MM.1S (cell line): Measurements from ENCODE around the gene TTLL10.

ENCODE experiments used
- DNase-seq: peaks from one replicate; pipeline ENCODE4 v3.0.0-alpha.2; 2015
- H2AFZ ChIP-seq: fragments of 300-600 bp; sonication (generic); 2 replicates; pipeline ENCODE4 v1.6.0; 2016; ENCODE audit warnings: antibody characterized with exemption, low read length
- H3F3A ChIP-seq: fragments of 300-600 bp; sonication (generic); 2 replicates; pipeline ENCODE4 v1.6.1; 2016; ENCODE audit warnings: mild to moderate bottlenecking, antibody characterized with exemption, low read length, moderate library complexity, mixed read lengths; ENCODE audit not compliant: insufficient read depth
- H3K27ac ChIP-seq: fragments of 300-600 bp; sonication (generic); 2 replicates; pipeline ENCODE4 v1.5.1; 2016; ENCODE audit warnings: mild to moderate bottlenecking, low read length
- H3K27me3 ChIP-seq: fragments of 300-600 bp; sonication (generic); replicated peaks from 2 replicates; pipeline ENCODE4 v1.6.0; 2016; ENCODE audit warnings: low read length; ENCODE audit not compliant: insufficient read depth
- H3K36me3 ChIP-seq: fragments of 300-600 bp; sonication (generic); replicated peaks from 2 replicates; pipeline ENCODE4 v1.6.1; 2016; ENCODE audit warnings: mild to moderate bottlenecking, low read length, mixed read lengths; ENCODE audit not compliant: insufficient read depth
- H3K4me1 ChIP-seq: fragments of 300-600 bp; sonication (generic); 2 replicates; pipeline ENCODE4 v1.6.1; 2016; ENCODE audit warnings: low read length, mixed read lengths
- H3K4me2 ChIP-seq: fragments of 300-600 bp; sonication (generic); 2 replicates; pipeline ENCODE4 v1.6.0; 2016; ENCODE audit warnings: low read depth, low read length
- H3K4me3 ChIP-seq: fragments of 300-600 bp; sonication (generic); 2 replicates; pipeline ENCODE4 v1.5.1; 2016; ENCODE audit warnings: low read length, mixed read lengths
- H3K79me2 ChIP-seq: fragments of 300-600 bp; sonication (generic); 2 replicates; pipeline ENCODE4 v1.6.1; 2016; ENCODE audit warnings: mixed run types, low read length, mixed read lengths
- H3K9ac ChIP-seq: fragments of 300-600 bp; sonication (generic); 2 replicates; pipeline ENCODE4 v1.6.1; 2016; ENCODE audit warnings: low read length, mixed read lengths
- H3K9me2 ChIP-seq: fragments of 300-600 bp; sonication (generic); replicated peaks from 2 replicates; pipeline ENCODE4 v1.6.1; 2016; ENCODE audit warnings: mild to moderate bottlenecking, low read length, mixed read lengths; ENCODE audit not compliant: insufficient read depth
- H3K9me3 ChIP-seq: fragments of 300-600 bp; sonication (generic); replicated peaks from 2 replicates; pipeline ENCODE4 v1.6.1; 2016; ENCODE audit warnings: mild to moderate bottlenecking, low read length, mixed read lengths; ENCODE audit not compliant: insufficient read depth
- H4K20me1 ChIP-seq: fragments of 300-600 bp; sonication (generic); 2 replicates; pipeline ENCODE4 v1.6.1; 2016; ENCODE audit warnings: mild to moderate bottlenecking, low read length, moderate library complexity, mixed read lengths; ENCODE audit not compliant: insufficient read depth
- CTCF ChIP-seq: fragments of 300-600 bp; sonication (generic); IDR thresholded peaks from 2 replicates; pipeline ENCODE4 v1.5.1; 2016; ENCODE audit warnings: antibody characterized with exemption, low read length, mixed read lengths
- EZH2 ChIP-seq: fragments of 300-600 bp; sonication (generic); optimal IDR thresholded peaks from 2 replicates; pipeline ENCODE3; 2017; ENCODE audit warnings: low read depth, mild to moderate bottlenecking, antibody characterized with exemption, low read length, mixed read lengths
- EZH2phosphoT487 ChIP-seq: fragments of 300-600 bp; sonication (generic); IDR thresholded peaks from 2 replicates; pipeline ENCODE4 v1.6.1; 2018; ENCODE audit warnings: antibody characterized with exemption, low read length

Gene TTLL10

GRCh38 chr1:1222575-1223225, 49.0 kb downstream of the TTLL10 start:
- no peaks in the 10 kb centered on the region for H4K20me1 ChIP-seq
- DNase-seq, result no peak
- no peaks in the 10 kb centered on the region for H3K9me2 ChIP-seq
- no peak overlapping the region for H3K4me2 ChIP-seq
- no peaks in the 10 kb centered on the region for H3F3A ChIP-seq
- H3K4me1 ChIP-seq, result no peaks in the 10 kb centered on the region
- H3K27me3 ChIP-seq, result no peaks in the 10 kb centered on the region
- no peak for TF ChIP-seq EZH2phosphoT487
- TF ChIP-seq EZH2, result no peak
- no peak for TF ChIP-seq CTCF
- H3K4me3 ChIP-seq, result no peak overlapping the region
- peaks cover 30% of the 10 kb centered on the region for H3K79me2 ChIP-seq
- H2AFZ ChIP-seq, result no peak overlapping the region
- no peak overlapping the region for H3K27ac ChIP-seq
- H3K9ac ChIP-seq, result no peak overlapping the region
- H3K36me3 ChIP-seq, result peaks cover 7% of the 10 kb centered on the region
- no peaks in the 10 kb centered on the region for H3K9me3 ChIP-seq

GRCh38 chr1:1223321-1223720, 49.6 kb downstream of the TTLL10 start:
- Histone ChIP-seq H4K20me1 (no peaks in the 10 kb centered on the region), H3K4me2 (no peak overlapping the region), H3F3A (no peaks in the 10 kb centered on the region), H2AFZ (no peak overlapping the region), H3K4me1 (no peaks in the 10 kb centered on the region), H3K9me3 (no peaks in the 10 kb centered on the region), H3K9me2 (no peaks in the 10 kb centered on the region), H3K27ac (no peak overlapping the region), H3K4me3 (no peak overlapping the region), H3K36me3 (peaks cover 9% of the 10 kb centered on the region), H3K9ac (no peak overlapping the region), H3K79me2 (peaks cover 37% of the 10 kb centered on the region), H3K27me3 (no peaks in the 10 kb centered on the region)
- DNase-seq, result no peak
- TF ChIP-seq EZH2phosphoT487, result no peak
- TF ChIP-seq CTCF, result no peak
- TF ChIP-seq EZH2, result no peak

- no peak overlapping the region for H3K4me2 ChIP-seq
- no peak for DNase-seq
- H3K9me3 ChIP-seq, result no peaks in the 10 kb centered on the region
- no peak overlapping the region for H3K4me3 ChIP-seq
- H4K20me1 ChIP-seq, result no peaks in the 10 kb centered on the region
- no peaks in the 10 kb centered on the region for H3K27me3 ChIP-seq
- H2AFZ ChIP-seq, result no peak overlapping the region
- H3K36me3 ChIP-seq, result peaks cover 12% of the 10 kb centered on the region
- no peak overlapping the region for H3K9ac ChIP-seq
- H3K79me2 ChIP-seq, result peaks cover 42% of the 10 kb centered on the region
- H3K9me2 ChIP-seq, result no peaks in the 10 kb centered on the region
- TF ChIP-seq CTCF (no peak), EZH2 (no peak), EZH2phosphoT487 (no peak)
- H3K27ac ChIP-seq, result no peak overlapping the region
- no peaks in the 10 kb centered on the region for H3F3A ChIP-seq
- no peaks in the 10 kb centered on the region for H3K4me1 ChIP-seq
These were observed 50.2 kb downstream of the TTLL10 start for GRCh38 chr1:1223891-1224290.
